K562 (cell line): ENCODE measurements around the gene EIF3K.

ENCODE experiments used
- CHD2 ChIP-seq: IDR thresholded peaks from 2 replicates; pipeline ENCODE4 v1.6.1; 2011; ENCODE audit warnings: low read depth, low read length
- FOXP1 ChIP-seq: sonication (generic); formaldehyde crosslinking; IDR thresholded peaks from 2 replicates; pipeline ENCODE4 v1.8.0; 2022; ENCODE audit warnings: mild to moderate bottlenecking, missing genetic modification reagents
- MLX ChIP-seq, 2 experiments: fragments of 450-650 bp in 1 of 2; sonication (generic) in 1 of 2; formaldehyde crosslinking; conservative IDR thresholded peaks; 2 replicates each; pipeline versions ENCODE4 v1.4.0 to v1.8.1; 2020 to 2022; ENCODE audit warnings: mild to moderate bottlenecking in 1 of 2, missing genetic modification reagents in 1 of 2
- NBN ChIP-seq: fragments of 450-650 bp; IDR thresholded peaks from 2 replicates; pipeline ENCODE4 v1.6.1; 2016; ENCODE audit warnings: low read depth, mild to moderate bottlenecking
- POLR3A ChIP-seq: IDR thresholded peaks from 2 replicates; pipeline ENCODE4 v1.6.1; 2011; ENCODE audit warnings: borderline replicate concordance, mild to moderate bottlenecking, moderate library complexity; ENCODE audit not compliant: insufficient read length, insufficient read depth; ENCODE audit errors: extremely low read depth
- SETDB1 ChIP-seq: IDR thresholded peaks from one replicate; pipeline ENCODE4 v1.6.1; 2012; ENCODE audit warnings: low read length, control low read depth, inconsistent platforms
- SMC3 ChIP-seq: conservative IDR thresholded peaks from 2 replicates; pipeline ENCODE4 v1.6.1; 2011; ENCODE audit warnings: low read depth, low read length, improper control_type of control experiment; ENCODE audit not compliant: insufficient read depth
- TBL1XR1 ChIP-seq, 2 experiments: IDR thresholded peaks; 2 replicates each; pipeline ENCODE4 v1.6.1; 2012; ENCODE audit warnings: improper control_type of control experiment in 2 of 2, low read length in 2 of 2, mild to moderate bottlenecking in 1 of 2
- USF2 ChIP-seq: sonication (generic); formaldehyde crosslinking; IDR thresholded peaks from 2 replicates; pipeline ENCODE4 v1.5.0; 2020; ENCODE audit warnings: missing genetic modification reagents
- ZBTB43 ChIP-seq: sonication (generic); formaldehyde crosslinking; IDR thresholded peaks from 2 replicates; pipeline ENCODE4 v1.8.0; 2023; ENCODE audit warnings: mild to moderate bottlenecking, missing genetic modification reagents
- ZNF398 ChIP-seq: fragments of 250-450 bp; sonication (Bioruptor Pico); IDR thresholded peaks from 2 replicates; pipeline ENCODE4 v1.8.0; 2021; ENCODE audit warnings: moderate library complexity, mild to moderate bottlenecking, inconsistent platforms

- TF ChIP-seq POLR3A = no peak
- no peak for TF ChIP-seq ZBTB43
- TF ChIP-seq ZNF398 (CRISPR knock-in tag) = no peak
- no peak for TF ChIP-seq FOXP1 (CRISPR knock-in tag)
- TF ChIP-seq TBL1XR1 (IDR thresholded peaks at IDR 0.05; ENCODE audit: low read length in 2 of 2) = no peak
- TF ChIP-seq MLX (CRISPR knock-in tag; conservative IDR thresholded peaks at IDR 0.05) = no peak
- TF ChIP-seq SETDB1 = no peak
- TF ChIP-seq NBN = no peak
- no peak for TF ChIP-seq SMC3
- no peak for TF ChIP-seq CHD2
- no peak for TF ChIP-seq USF2 (CRISPR knock-in tag)
These were observed 58.1 kb downstream of the EIF3K start for GRCh38 chr19:38676878-38677646.
